GM19035 (cell line): ENCODE results near the gene ARHGAP22.

Source experiments
- ATAC-seq: cut with Tn5 transposase; IDR thresholded peaks from one replicate; pipeline ENCODE4 v1.9.1; 2021; ENCODE audit not compliant: unreplicated experiment

The ARHGAP22 gene

DNA sequence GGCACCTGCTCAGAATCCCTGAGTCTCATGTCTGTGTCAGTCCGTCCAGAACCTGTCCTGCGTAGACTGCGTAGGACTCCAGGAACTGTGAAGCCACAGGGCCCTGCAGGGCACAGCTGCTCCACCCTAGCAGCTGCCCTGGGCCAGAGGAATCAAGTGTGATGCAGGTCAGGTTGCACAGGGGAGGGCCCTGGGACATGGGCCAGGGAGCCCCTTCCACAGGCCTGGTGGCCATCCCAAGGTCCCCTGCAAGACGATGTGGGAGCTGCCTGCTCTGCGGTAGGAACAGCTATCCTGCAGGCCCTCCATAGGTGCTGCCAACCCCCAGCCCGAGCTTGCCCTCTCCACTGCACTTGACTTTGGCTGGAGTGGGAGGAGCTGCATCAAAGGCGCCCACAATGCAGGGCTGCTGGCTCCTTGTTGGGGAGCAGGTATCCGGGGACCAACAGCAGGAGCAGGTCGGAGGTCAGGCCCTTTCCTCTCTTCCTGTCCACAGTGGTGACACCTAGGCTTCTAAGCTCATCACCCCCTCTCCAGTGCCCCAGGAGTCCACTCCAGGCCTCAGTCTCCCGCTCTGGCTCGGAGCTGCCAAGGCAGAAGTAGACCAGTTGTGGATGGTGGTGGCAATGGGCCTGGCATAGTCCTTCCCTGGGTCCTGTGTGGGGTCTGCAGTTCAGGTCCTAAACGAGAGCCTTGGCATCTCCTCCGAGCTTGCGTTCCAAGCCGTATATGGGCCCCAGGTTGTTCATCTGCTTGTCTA is 149.3 kb downstream of the ARHGAP22 start:
- no peak for ATAC-seq

DNA sequence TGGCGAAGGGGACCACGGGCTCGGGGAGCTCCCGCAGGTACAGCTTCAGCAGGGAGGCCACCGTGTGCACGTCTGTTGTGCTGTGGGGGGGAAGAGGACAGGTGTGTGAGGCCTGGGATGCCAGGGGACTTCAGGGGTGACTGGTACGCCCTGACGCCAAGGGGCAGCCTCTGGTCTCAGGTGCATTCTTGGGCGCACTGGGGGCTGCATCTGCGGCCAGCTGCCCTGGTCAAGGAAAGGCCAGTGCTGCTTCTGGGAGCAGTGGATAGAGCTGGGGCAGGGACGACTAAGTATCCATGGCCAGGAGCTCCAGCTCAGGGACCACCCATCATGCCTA is 149.8 kb downstream of the ARHGAP22 start:
- no peak for ATAC-seq

DNA sequence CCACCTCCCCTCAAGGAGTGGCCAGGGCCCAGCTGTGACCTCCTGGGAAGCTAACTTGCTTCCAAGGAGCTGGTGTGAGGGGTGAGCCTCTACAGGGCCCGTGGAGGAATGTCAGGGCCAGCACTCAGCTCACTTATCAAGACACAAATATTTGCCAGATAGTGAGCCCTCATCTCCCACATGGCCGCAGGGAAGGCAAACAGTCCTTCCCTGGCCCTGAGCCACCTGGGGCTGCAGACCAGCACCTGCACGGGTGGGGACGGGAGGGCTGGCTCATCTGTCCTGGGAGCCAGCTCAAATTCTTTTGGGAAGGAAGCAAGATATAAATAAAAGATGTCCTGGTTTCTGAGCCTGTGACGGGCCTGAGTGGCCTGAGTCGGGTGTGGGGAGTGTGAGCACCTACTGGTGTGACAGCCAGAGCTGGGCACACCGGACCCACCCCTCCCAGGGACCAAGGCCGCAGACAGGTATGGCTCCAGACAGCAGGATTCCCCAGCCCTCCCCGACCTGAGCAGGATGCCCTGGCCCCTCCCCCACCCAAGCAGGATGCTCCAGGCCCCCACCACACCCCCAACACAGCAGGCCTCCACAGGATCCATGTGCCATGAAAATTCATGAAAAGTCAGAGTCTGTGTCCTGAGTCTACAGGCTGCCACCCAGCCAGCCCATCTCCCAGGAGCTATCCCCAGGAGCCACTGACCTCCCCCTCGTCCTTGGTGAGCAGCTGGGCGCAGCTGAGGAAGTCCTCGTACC is 150.4 kb downstream of the ARHGAP22 start:
- no peak for ATAC-seq

DNA sequence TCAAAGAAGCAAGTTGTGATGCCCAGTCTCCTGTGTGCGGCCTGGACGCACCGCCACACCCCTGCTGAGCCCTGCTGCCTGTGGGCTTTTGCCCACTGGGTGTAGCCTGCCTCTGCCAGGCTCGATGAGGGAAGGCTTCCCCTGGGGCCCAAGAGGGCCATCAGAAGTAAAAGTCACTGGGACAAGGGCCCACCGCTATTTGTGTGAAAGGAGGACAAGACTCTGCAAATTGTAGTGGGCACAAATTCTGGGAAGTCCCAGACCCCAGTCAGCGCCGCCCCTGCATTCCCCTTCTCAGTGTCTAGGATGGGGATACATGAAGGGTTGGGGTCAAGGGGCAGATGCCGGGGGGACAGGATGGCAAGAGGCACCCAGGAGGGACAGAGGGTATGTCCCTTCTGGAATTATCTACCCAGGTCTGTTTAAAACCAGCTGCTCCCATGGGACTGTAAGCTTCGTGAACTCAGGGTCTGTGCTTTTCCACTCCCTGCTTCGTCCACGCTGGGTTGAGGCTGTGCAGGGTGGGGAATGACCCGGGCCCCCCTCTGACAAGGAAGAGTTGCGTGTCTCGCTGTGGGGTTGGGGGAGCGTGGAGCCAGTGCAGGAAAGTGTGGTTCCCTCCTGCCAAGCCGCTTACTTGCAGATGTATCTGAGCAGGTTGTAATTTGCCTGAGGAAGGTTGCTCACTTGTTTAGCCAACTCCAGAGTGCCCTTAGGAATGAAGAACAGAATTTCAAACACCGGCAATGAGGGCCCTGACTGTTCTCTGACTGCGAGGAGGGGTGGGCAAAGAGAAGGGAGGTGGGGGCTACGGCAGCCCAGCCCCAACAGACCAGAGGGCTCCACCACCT is 151.2 kb downstream of the ARHGAP22 start:
- ATAC-seq, result no peak

- no peak for ATAC-seq
These were observed 151.9 kb downstream of the ARHGAP22 start for GRCh38 chr10:48452879-48453412.

DNA sequence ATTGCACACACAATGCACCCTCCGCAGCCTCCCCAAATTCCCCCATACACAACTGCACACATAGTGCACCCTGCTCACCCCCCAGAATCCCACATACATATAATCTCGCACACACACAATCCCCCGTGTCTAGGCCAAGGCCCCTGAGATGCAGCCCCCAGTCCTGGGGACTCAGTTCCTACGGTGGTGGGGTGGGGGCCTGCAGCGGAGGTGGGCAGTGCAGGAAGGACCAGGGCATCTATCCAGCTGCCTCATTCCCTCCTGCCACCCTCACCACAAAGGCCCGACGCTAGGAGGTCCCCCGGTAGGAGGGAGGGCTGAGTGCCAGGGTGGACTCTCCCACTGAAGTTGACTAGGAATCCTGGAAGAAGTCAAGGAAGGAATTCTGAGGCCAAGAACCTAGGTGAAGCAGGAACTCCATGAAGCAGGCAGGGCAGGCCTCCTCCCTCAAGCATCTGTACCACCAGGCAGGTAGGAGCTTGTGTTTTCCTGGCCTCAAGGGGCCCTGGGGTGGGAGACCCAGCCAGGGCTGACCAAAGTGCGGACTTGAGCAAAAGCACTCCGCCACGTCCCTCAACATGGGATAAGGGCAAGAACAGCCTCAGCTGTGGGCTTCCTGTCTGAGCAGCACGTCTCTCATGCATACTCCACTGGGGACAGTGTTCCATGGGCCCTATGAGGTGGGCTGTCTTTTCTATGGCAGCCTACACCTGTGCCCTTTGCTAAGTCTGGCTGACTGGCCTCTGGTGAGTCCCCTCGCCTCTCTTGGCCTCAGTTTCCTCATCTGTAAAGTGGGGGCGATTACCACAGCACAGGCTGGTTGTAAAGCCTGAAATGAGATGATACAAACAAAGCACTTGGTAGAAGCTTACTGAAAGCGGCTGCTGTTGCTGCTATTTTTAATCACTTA is 152.6 kb downstream of the ARHGAP22 start:
- no peak for ATAC-seq

DNA sequence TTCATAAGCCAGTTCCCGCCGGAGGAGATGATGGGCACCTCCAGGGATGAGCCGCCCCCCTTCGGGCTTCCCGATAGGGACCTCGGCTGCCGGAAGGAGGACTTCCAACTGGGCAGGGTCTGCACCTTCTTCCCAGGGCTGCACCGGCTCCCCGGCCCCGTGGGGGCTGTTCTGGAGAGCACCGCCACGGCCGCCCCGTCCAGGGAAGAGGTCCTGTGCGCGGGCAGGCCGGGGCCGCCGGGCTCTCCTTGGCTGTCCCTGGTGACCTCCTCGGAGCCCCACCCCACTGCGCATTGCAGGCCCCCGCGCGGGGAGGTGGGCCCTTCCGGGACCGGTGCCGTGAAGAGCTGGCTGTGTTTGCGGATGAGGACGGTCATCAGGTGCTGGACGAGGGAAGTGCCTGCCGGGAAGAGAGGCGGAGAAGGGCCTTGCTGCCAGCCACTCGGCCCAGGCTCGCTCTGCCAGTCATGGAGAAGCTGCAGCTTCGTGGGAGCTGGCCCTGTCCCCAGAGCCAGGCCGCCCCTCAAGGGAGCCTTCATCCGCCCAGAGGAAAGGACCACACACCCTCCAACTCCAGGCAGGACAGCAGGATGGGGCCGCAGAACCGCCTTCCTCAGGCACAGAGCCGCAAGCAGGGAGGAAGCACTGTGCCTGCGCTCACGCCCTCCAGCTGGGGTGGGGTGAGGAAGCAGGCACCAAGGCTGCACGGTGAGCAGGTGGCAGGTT is 154.0 kb downstream of the ARHGAP22 start:
- no peak for ATAC-seq

- ATAC-seq, result no peak
These were observed 154.6 kb downstream of the ARHGAP22 start for GRCh38 chr10:48450233-48450740.

- ATAC-seq, result no peak
These were observed 155.2 kb downstream of the ARHGAP22 start for GRCh38 chr10:48449501-48450232.

- no peak for ATAC-seq
These were observed 156.1 kb downstream of the ARHGAP22 start for GRCh38 chr10:48448796-48449195.

- no peak for ATAC-seq
These were observed 157.3 kb downstream of the ARHGAP22 start for GRCh38 chr10:48447356-48448215.

DNA sequence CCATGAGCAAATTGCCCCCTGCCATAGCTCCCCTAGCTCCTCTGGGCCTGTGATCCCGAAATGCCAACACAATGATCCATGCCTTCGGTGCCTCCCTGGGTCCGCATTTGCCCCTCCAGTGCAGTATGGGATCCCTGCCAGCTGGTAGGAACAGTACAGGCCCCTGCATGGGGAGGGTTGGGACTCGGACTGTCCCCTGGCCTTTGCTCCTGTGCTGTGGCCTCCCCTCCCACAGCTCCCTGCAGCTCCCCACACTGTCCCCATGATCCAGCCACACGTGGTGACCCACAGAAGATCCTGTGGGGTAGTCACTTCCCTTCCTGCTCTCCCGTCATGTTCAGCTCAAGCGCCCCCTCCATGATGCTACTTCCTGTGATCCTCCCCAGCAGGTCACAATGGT is 158.1 kb downstream of the ARHGAP22 start:
- no peak for ATAC-seq

DNA sequence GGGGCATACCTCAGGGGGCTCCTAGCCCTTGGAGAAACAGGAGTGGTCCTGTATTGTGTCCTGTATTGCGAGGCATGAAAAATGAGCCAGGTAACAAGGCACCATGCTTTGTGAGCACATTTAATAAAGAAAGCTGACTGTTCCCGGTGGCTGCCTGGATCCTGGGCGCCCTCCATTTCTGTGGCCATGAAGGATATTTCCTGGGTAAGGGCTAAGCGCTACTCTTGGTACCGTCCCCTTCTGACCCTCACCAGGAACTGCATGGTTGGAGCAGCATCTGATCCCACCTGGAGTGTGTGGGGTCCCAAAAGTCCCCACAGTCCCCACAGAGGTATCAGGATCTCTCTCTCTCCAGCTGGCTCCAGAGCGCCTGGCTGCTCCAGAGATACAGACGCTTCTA is 158.9 kb downstream of the ARHGAP22 start:
- no peak for ATAC-seq

- ATAC-seq, result no peak
These were observed 159.7 kb downstream of the ARHGAP22 start for GRCh38 chr10:48444861-48445841.

GRCh38 chr10:48444266-48444665 is 160.6 kb downstream of the ARHGAP22 start:
- no peak for ATAC-seq

DNA sequence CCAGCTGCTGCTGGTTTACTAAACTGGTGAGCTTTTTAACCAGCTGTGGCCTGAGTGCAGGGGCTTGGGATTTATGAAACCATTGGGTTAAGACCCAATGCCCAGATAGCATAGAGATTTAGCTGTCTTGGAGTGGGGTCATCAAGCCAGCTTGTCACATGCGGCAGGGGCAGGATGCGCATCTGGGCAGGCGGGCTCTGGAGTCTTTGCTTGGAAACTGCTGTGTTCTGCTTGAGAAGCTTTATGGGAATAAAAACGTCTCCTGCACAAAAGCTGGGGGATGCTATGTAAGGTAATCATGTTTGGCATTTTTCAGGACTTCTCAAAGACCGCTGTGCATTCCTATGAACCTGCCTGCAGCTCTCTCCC is 162.1 kb downstream of the ARHGAP22 start:
- ATAC-seq, result no peak
